H1 (cell line): ENCODE measurements around the gene LRRTM4. TPM values are rescaled to one million over a fixed set of nuclear protein-coding genes. Genes with fewer than 3 reads are reported as not detected.

Source experiments
- CTCF ChIA-PET: fragments of 300-600 bp; sonication (Branson Sonifier 250); formaldehyde crosslinking; loops from one replicate; lab custom pipeline; 2021; ENCODE audit not compliant: partially characterized antibody; lab: Charles Lee
- POLR2A ChIA-PET: fragments of 300-600 bp; sonication (Branson Sonifier 250); formaldehyde crosslinking; loops from one replicate; lab custom pipeline; 2021; ENCODE audit warnings: inconsistent platforms; ENCODE audit not compliant: partially characterized antibody; lab: Charles Lee
- DNase-seq, 2 experiments: peaks; one replicate each; pipeline versions ENCODE4 v3.0.0 to v3.0.0-alpha.2; 2010 to 2022; ENCODE audit warnings: low spot score in 2 of 2, low read depth in 1 of 2, mixed read lengths in 1 of 2
- FAIRE-seq: peaks from 2 replicates; lab custom pipeline; 2011; peaks lifted over from hg19 to GRCh38; lab: Jason Lieb, UNC
- H2AFZ ChIP-seq: 2 replicates; pipeline ENCODE4 v1.8.1; 2012; ENCODE audit warnings: low read length, inconsistent platforms
- H2AK5ac ChIP-seq: 2 replicates; pipeline ENCODE4 v1.6.1; 2013; ENCODE audit warnings: low read depth, low read length
- H2BK120ac ChIP-seq: replicated peaks from 2 replicates; pipeline ENCODE3; 2013; ENCODE audit warnings: low read depth, low read length, inconsistent platforms
- H2BK12ac ChIP-seq: 2 replicates; pipeline ENCODE4 v1.6.1; 2013; ENCODE audit warnings: low read depth, low read length
- H2BK15ac ChIP-seq: 2 replicates; pipeline ENCODE4 v1.6.1; 2013; ENCODE audit warnings: low read length
- H2BK20ac ChIP-seq: 2 replicates; pipeline ENCODE4 v1.6.1; 2013; ENCODE audit warnings: low read length
- H2BK5ac ChIP-seq: 2 replicates; pipeline ENCODE4 v1.6.1; 2013; ENCODE audit warnings: low read depth, low read length
- H3K14ac ChIP-seq: 2 replicates; pipeline ENCODE4 v1.6.1; 2013; ENCODE audit warnings: inconsistent platforms; ENCODE audit not compliant: insufficient read length
- H3K18ac ChIP-seq: 2 replicates; pipeline ENCODE4 v1.6.1; 2013; ENCODE audit warnings: low read length; ENCODE audit errors: extremely low read depth
- H3K23ac ChIP-seq: 2 replicates; pipeline ENCODE4 v1.6.1; 2013; ENCODE audit warnings: inconsistent platforms; ENCODE audit not compliant: insufficient read length
- H3K23me2 ChIP-seq: 2 replicates; pipeline ENCODE4 v1.6.1; 2013; ENCODE audit warnings: low read depth, low read length
- H3K27ac ChIP-seq: 2 replicates; pipeline ENCODE4 v1.6.1; 2011; ENCODE audit warnings: low read depth, low read length, inconsistent platforms
- H3K27me3 ChIP-seq, 4 experiments: replicated peaks in 1 of 4; 1 replicate in 1 of 4; 2 replicates in 3 of 4; pipeline versions ENCODE4 v1.6.1 to v1.8.1; 2011 to 2013; ENCODE audit warnings: low read length in 3 of 4, mild to moderate bottlenecking in 3 of 4, inconsistent platforms in 2 of 4, mixed read lengths in 2 of 4, moderate library complexity in 1 of 4; ENCODE audit not compliant: control insufficient read depth in 3 of 4, insufficient read depth in 3 of 4; ENCODE audit errors: extremely low read depth in 1 of 4
- H3K36me3 ChIP-seq, 4 experiments: 2 replicates each; pipeline versions ENCODE4 v1.6.1 to v1.8.1; 2011 to 2013; ENCODE audit warnings: mild to moderate bottlenecking in 4 of 4, low read length in 3 of 4, moderate library complexity in 2 of 4, control low read depth in 1 of 4, inconsistent platforms in 1 of 4; ENCODE audit not compliant: insufficient read depth in 4 of 4, control insufficient read depth in 2 of 4
- H3K4ac ChIP-seq: replicated peaks from 2 replicates; pipeline ENCODE3; 2013; ENCODE audit warnings: low read length, low read depth, mixed read lengths, inconsistent platforms; ENCODE audit not compliant: insufficient read length
- H3K4me1 ChIP-seq, 4 experiments: replicated peaks in 1 of 4; 1 replicate in 1 of 4; 2 replicates in 3 of 4; pipeline versions ENCODE4 v1.6.1 to v1.8.1; 2011 to 2013; ENCODE audit warnings: low read length in 3 of 4, inconsistent platforms in 2 of 4, mixed read lengths in 1 of 4; ENCODE audit not compliant: insufficient read depth in 4 of 4, control insufficient read depth in 3 of 4
- H3K4me2 ChIP-seq, 2 experiments: 2 replicates each; pipeline versions ENCODE4 v1.6.1 to v1.8.1; 2011 to 2013; ENCODE audit warnings: low read depth in 2 of 2, low read length in 2 of 2, control low read depth in 1 of 2, inconsistent platforms in 1 of 2, mild to moderate bottlenecking in 1 of 2; ENCODE audit not compliant: insufficient read depth in 1 of 2
- H3K4me3 ChIP-seq, 4 experiments: fragments of 200-600, 300-600 bp in 1 of 4; sonication (generic), shearing (Covaris generic), sonication (Bioruptor Twin) in 1 of 4; 2 replicates each; pipeline versions ENCODE4 v1.5.1 to v1.8.1; 2011 to 2016; ENCODE audit warnings: low read length in 4 of 4, low read depth in 3 of 4, control low read depth in 2 of 4, inconsistent platforms in 2 of 4, mild to moderate bottlenecking in 2 of 4, mixed read lengths in 1 of 4, moderate library complexity in 1 of 4; ENCODE audit not compliant: insufficient read depth in 2 of 4; ENCODE audit errors: extremely low read depth in 1 of 4
- H3K56ac ChIP-seq: replicated peaks from 2 replicates; pipeline ENCODE3; 2013; ENCODE audit warnings: low read depth, mild to moderate bottlenecking, mixed read lengths, low read length, inconsistent platforms; ENCODE audit not compliant: insufficient read length
- H3K79me1 ChIP-seq: 2 replicates; pipeline ENCODE4 v1.6.1; 2013; ENCODE audit warnings: low read depth, low read length, control low read depth
- H3K79me2 ChIP-seq, 2 experiments: 2 replicates each; pipeline versions ENCODE4 v1.6.1 to v1.8.1; 2012 to 2013; ENCODE audit warnings: low read length in 2 of 2, mild to moderate bottlenecking in 2 of 2, inconsistent platforms in 1 of 2; ENCODE audit not compliant: insufficient read depth in 2 of 2, control insufficient read depth in 1 of 2
- H3K9ac ChIP-seq, 4 experiments: replicated peaks in 1 of 4; 1 replicate in 1 of 4; 2 replicates in 3 of 4; pipeline versions ENCODE4 v1.6.1 to v1.8.1; 2011 to 2013; ENCODE audit warnings: low read depth in 3 of 4, low read length in 3 of 4, control low read depth in 2 of 4, mild to moderate bottlenecking in 2 of 4, moderate library complexity in 2 of 4, inconsistent platforms in 1 of 4; ENCODE audit errors: extremely low read depth in 1 of 4
- H3K9me3 ChIP-seq, 2 experiments: 2 replicates each; pipeline versions ENCODE4 v1.6.1 to v1.8.1; 2012 to 2013; ENCODE audit warnings: mild to moderate bottlenecking in 2 of 2, moderate library complexity in 2 of 2, control low read depth in 1 of 2, inconsistent platforms in 1 of 2, low read depth in 1 of 2, low read length in 1 of 2, mixed read lengths in 1 of 2; ENCODE audit not compliant: insufficient read depth in 2 of 2
- H4K20me1 ChIP-seq, 2 experiments: replicated peaks in 1 of 2; 2 replicates each; pipeline versions ENCODE3 to v1.8.1; 2011 to 2013; ENCODE audit warnings: inconsistent platforms in 2 of 2, low read length in 2 of 2, mild to moderate bottlenecking in 1 of 2; ENCODE audit not compliant: insufficient read depth in 2 of 2, control insufficient read depth in 1 of 2
- H4K5ac ChIP-seq: 2 replicates; pipeline ENCODE4 v1.6.1; 2013; ENCODE audit warnings: low read length, low read depth, mixed read lengths, inconsistent platforms; ENCODE audit not compliant: insufficient read length
- H4K8ac ChIP-seq: 2 replicates; pipeline ENCODE4 v1.8.0; 2013; ENCODE audit warnings: mild to moderate bottlenecking, moderate library complexity, low read length, inconsistent platforms; ENCODE audit not compliant: insufficient read depth; ENCODE audit errors: extremely low read depth
- H4K91ac ChIP-seq: replicated peaks from 2 replicates; pipeline ENCODE3; 2013; ENCODE audit warnings: low read length, mixed read lengths, inconsistent platforms; ENCODE audit not compliant: insufficient read length
- ATF2 ChIP-seq: IDR thresholded peaks from 2 replicates; pipeline ENCODE4 v1.6.1; 2012; ENCODE audit warnings: low read length, inconsistent platforms
- CEBPB ChIP-seq: IDR thresholded peaks from 2 replicates; pipeline ENCODE4 v1.6.1; 2012; ENCODE audit warnings: low read depth, low read length
- CREB1 ChIP-seq: IDR thresholded peaks from 2 replicates; pipeline ENCODE4 v1.6.1; 2012; ENCODE audit warnings: inconsistent platforms
- KDM5A ChIP-seq: fragments of 200-600 bp; IDR thresholded peaks from 2 replicates; pipeline ENCODE4 v1.7.1; 2012; ENCODE audit warnings: mild to moderate bottlenecking, low read length, inconsistent platforms, mixed read lengths
- TCF12 ChIP-seq: IDR thresholded peaks from 2 replicates; pipeline ENCODE4 v1.6.1; 2011; ENCODE audit warnings: low read depth, mild to moderate bottlenecking, low read length
- USF2 ChIP-seq: IDR thresholded peaks from 2 replicates; pipeline ENCODE4 v1.6.1; 2011; ENCODE audit warnings: low read length, improper control_type of control experiment
- WGBS, 2 experiments: shearing (Covaris generic) in 1 of 2; methylation state at CpG; one replicate each; pipeline versions ENCODE4 v1.1.6 to v1.1.7; 2013 to 2015; ENCODE audit warnings: low lambda C conversion rate in 2 of 2, mixed read lengths in 2 of 2, inconsistent platforms in 1 of 2, low coverage in 1 of 2, missing lambda C conversion rate in 1 of 2; ENCODE audit not compliant: insufficient replicate concordance in 2 of 2, insufficient coverage in 1 of 2, insufficient read length in 1 of 2; ENCODE audit errors: extremely low coverage in 1 of 2, missing lambda C conversion rate in 1 of 2; 5-methylcytosine and 5-hydroxymethylcytosine counted together
- polyA plus RNA-seq, 7 experiments: library from polyadenylated mRNA; depleted of rRNA in 3 of 7; stranded (reverse) in 5 of 7; unstranded in 2 of 7; fragments of >200 nt in 5 of 7; fragments of 200-250 nt in 2 of 7; gene quantifications; 1 replicate in 5 of 7; 2 replicates in 1 of 7; 4 replicates in 1 of 7; pipeline versions ENCODE4 v1.2.1 to v1.2.3, GENCODE V29; 2011 to 2013; ENCODE audit warnings: missing spikeins in 2 of 7, mixed read lengths in 2 of 7
- total RNA-seq: library from RNA; stranded (reverse); fragmentation: NEBNext Ultra II Directional; extraction: Animal tissue kit (Norgen Biotek cat#: 25700); gene quantifications from 2 replicates; pipeline ENCODE4 v1.2.1, GENCODE V29; 2021

LRRTM4 gene
- total and polyA plus RNA-seq, 2 of the 8 experiments (the other 6 are each of a cell fraction or from before 2014, with no cell fraction given): 3.6 to 9.5 TPM

GRCh38 chr2:77179297-77179696 lies 342.9 kb downstream of the LRRTM4 start:
- H4K5ac ChIP-seq: no peak overlapping the region
- H4K8ac ChIP-seq: no peak overlapping the region
- no peak overlapping the region for H2BK20ac ChIP-seq
- H2BK5ac ChIP-seq: no peak overlapping the region
- no peak for FAIRE-seq
- TF ChIP-seq CEBPB (no peak), USF2 (no peak), TCF12 (no peak), CREB1 (no peak), ATF2 (no peak), KDM5A (no peak)
- H3K9ac ChIP-seq: no peak overlapping the region
- no peak overlapping the region for H2AK5ac ChIP-seq
- no peaks in the 10 kb centered on the region for H3K79me2 ChIP-seq
- CTCF ChIA-PET: no interaction called here
- no peak overlapping the region for H3K23ac ChIP-seq
- no peaks in the 10 kb centered on the region for H3K27me3 ChIP-seq
- no peak overlapping the region for H3K14ac ChIP-seq
- H3K79me1 ChIP-seq: no peaks in the 10 kb centered on the region
- no peaks in the 10 kb centered on the region for H3K36me3 ChIP-seq
- no peaks in the 10 kb centered on the region for H3K4me1 ChIP-seq
- H3K23me2 ChIP-seq: no peaks in the 10 kb centered on the region
- no peak overlapping the region for H3K27ac ChIP-seq
- POLR2A ChIA-PET: no interaction called here
- no peak overlapping the region for H3K4me2 ChIP-seq
- no peak overlapping the region for H2BK12ac ChIP-seq
- no peak overlapping the region for H3K4ac ChIP-seq
- DNase-seq: no peak
- no peak overlapping the region for H2AFZ ChIP-seq
- H2BK120ac ChIP-seq: no peak overlapping the region
- no peak overlapping the region for H4K91ac ChIP-seq
- no peak overlapping the region for H3K4me3 ChIP-seq
- no peaks in the 10 kb centered on the region for H3K9me3 ChIP-seq
- 90% methylated on average over 5 of the region's 5 CpGs; no CpG with 5 or more reads in 1 of the 2 experiments for WGBS, 2 experiments
- no peak overlapping the region for H3K18ac ChIP-seq
- no peak overlapping the region for H3K56ac ChIP-seq
- no peak overlapping the region for H2BK15ac ChIP-seq
- no peaks in the 10 kb centered on the region for H4K20me1 ChIP-seq
